A673 (cell line): ENCODE data around the gene TMEM266. TPM values are rescaled to one million over a fixed set of nuclear protein-coding genes. Genes with fewer than 3 reads are reported as not detected.
A peak's percentile ranks its signal among the peaks of the same experiment; 100 is the strongest.

ENCODE experiments used
- BruUV-seq: library from RNA; stranded (reverse); fragments of 400-500 nt; replicated peaks from 2 replicates; lab custom pipeline; 2021; lab: Mats Ljungman, UMichigan
- CTCF ChIA-PET: fragments of 300-600 bp; sonication (Branson Sonifier 250); formaldehyde crosslinking; loops from one replicate; lab custom pipeline; 2022; ENCODE audit warnings: antibody characterized with exemption; lab: Charles Lee
- POLR2A ChIA-PET: fragments of 300-600 bp; sonication (Branson Sonifier 250); formaldehyde crosslinking; loops from one replicate; lab custom pipeline; 2022; ENCODE audit warnings: antibody characterized with exemption; ENCODE audit not compliant: low non-redundant PET; lab: Charles Lee
- DNase-seq: peaks from one replicate; pipeline ENCODE4 v3.0.0-alpha.2; 2015; ENCODE audit warnings: low spot score
- H3K27ac ChIP-seq: fragments of 200-600 bp; sonication (generic); 2 replicates; pipeline ENCODE4 v1.5.1; 2016; ENCODE audit warnings: mixed run types, low read depth, mild to moderate bottlenecking, mixed read lengths, antibody characterized with exemption, low read length; ENCODE audit not compliant: poor library complexity, severe bottlenecking
- H3K27me3 ChIP-seq: fragments of 200-600 bp; sonication (generic); replicated peaks from 2 replicates; pipeline ENCODE4 v1.6.1; 2017; ENCODE audit warnings: mixed run types, low read depth, mild to moderate bottlenecking, mixed read lengths, antibody characterized with exemption, low read length; ENCODE audit not compliant: insufficient read depth, poor library complexity
- H3K36me3 ChIP-seq: fragments of 200-600 bp; sonication (generic); 2 replicates; pipeline ENCODE4 v1.6.1; 2016; ENCODE audit warnings: mixed run types, mild to moderate bottlenecking, mixed read lengths, antibody characterized with exemption, low read length; ENCODE audit not compliant: insufficient read depth, poor library complexity, severe bottlenecking
- H3K4me1 ChIP-seq: fragments of 200-600 bp; sonication (generic); 2 replicates; pipeline ENCODE4 v1.6.1; 2017; ENCODE audit warnings: mixed run types, mild to moderate bottlenecking, mixed read lengths, antibody characterized with exemption, low read length; ENCODE audit not compliant: insufficient read depth, poor library complexity, severe bottlenecking
- H3K4me3 ChIP-seq: fragments of 200-600 bp; sonication (generic); 2 replicates; pipeline ENCODE4 v1.5.1; 2016; ENCODE audit warnings: low read depth, mixed run types, mild to moderate bottlenecking, mixed read lengths, low read length; ENCODE audit not compliant: poor library complexity, severe bottlenecking
- H3K9me3 ChIP-seq: fragments of 200-600 bp; sonication (generic); 2 replicates; pipeline ENCODE4 v1.6.1; 2016; ENCODE audit warnings: mixed run types, low read depth, mild to moderate bottlenecking, mixed read lengths, antibody characterized with exemption, low read length; ENCODE audit not compliant: poor library complexity, severe bottlenecking
- EZH2 ChIP-seq: fragments of 200-600 bp; sonication (generic); IDR thresholded peaks from 2 replicates; pipeline ENCODE4 v1.6.1; 2017; ENCODE audit warnings: borderline replicate concordance, low read depth, mild to moderate bottlenecking, mixed read lengths, antibody characterized with exemption, low read length; ENCODE audit not compliant: poor library complexity, severe bottlenecking
- intact Hi-C: fragments of 100-400 bp; cut with micrococcal nuclease; formaldehyde crosslinking; loops from one replicate; pipeline ENCODE4 v1.10.0; 2022; ENCODE audit not compliant: unreplicated experiment
- total RNA-seq: library from RNA; stranded (reverse); gene quantifications from 2 replicates; pipeline ENCODE4 v1.2.3, GENCODE V29; 2021
- TF ChIP-seq, protein P1 (sequence below): fragments of 300-800, 200-600 bp; sonication (generic); conservative IDR thresholded peaks from 2 replicates; pipeline ENCODE4 v1.5.1; 2017; ENCODE audit warnings: low read depth, mild to moderate bottlenecking, antibody characterized with exemption, low read length, moderate library complexity, mixed read lengths

The TMEM266 gene
- total RNA-seq, 1 experiment from 2014 or later: not detected

GRCh38 chr15:76057332-76058000 is 2.3 kb upstream of the TMEM266 start:
- peaks cover 37% of the 10 kb centered on the region for H3K27me3 ChIP-seq
- no TSS peak for BruUV-seq
- no peaks in the 10 kb centered on the region for H3K36me3 ChIP-seq
- peak overlapping the region; percentile 14 for H3K4me3 ChIP-seq
- CTCF ChIA-PET: interaction anchor here (0.6 to 1.4 kb wide), 2 partner anchors 82 to 83 kb away, joined by 4 to 7 read pairs; no protein-coding TSS in a partner anchor
- POLR2A ChIA-PET: no interaction called here
- TF ChIP-seq, protein P1, sequence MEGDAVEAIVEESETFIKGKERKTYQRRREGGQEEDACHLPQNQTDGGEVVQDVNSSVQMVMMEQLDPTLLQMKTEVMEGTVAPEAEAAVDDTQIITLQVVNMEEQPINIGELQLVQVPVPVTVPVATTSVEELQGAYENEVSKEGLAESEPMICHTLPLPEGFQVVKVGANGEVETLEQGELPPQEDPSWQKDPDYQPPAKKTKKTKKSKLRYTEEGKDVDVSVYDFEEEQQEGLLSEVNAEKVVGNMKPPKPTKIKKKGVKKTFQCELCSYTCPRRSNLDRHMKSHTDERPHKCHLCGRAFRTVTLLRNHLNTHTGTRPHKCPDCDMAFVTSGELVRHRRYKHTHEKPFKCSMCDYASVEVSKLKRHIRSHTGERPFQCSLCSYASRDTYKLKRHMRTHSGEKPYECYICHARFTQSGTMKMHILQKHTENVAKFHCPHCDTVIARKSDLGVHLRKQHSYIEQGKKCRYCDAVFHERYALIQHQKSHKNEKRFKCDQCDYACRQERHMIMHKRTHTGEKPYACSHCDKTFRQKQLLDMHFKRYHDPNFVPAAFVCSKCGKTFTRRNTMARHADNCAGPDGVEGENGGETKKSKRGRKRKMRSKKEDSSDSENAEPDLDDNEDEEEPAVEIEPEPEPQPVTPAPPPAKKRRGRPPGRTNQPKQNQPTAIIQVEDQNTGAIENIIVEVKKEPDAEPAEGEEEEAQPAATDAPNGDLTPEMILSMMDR: peak; percentile 79
- TF ChIP-seq EZH2: no peak
- H3K27ac ChIP-seq: no peak overlapping the region
- intact Hi-C loops: no loop called here
- peak; percentile 63 for DNase-seq
- peaks cover 6% of the 10 kb centered on the region for H3K4me1 ChIP-seq
- H3K9me3 ChIP-seq: no peaks in the 10 kb centered on the region

DNA sequence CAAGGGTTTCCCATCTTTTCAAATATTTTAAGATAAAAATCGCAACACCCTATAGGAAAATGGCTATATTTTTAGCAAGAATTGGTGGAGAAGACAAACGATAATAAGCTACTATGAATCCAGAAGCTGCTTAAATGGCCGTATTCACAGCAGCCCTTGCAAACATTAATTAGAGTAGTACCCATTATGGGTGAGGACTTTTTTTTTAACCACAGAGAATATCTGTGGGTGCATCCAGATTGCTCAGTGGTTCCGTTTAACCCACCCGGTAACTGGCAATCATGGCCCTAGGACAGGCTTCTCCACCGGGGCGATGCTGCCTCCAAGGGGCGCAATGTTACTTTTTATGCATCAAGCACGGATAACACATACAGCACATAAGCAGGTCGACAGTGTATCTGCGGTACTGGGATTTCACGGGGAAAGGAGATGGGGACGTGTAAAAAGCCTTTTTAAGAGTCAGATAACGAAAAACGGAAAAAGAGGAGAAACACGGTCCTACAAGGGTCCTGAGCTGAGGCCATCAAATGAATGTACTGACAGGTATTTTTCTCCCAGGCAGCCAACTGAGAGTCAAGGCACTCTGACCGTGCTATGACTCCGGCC is 968 bp upstream of the TMEM266 start:
- DNase-seq: peak; percentile 54
- CTCF ChIA-PET: interaction anchor here (2.5 kb wide), 1 partner anchor 81 kb away, joined by 37 read pairs; no protein-coding TSS in a partner anchor
- intact Hi-C loops: loop anchor here (1.0 kb wide), 1 partner anchor 80 kb away; no protein-coding TSS in a partner anchor
- Histone ChIP-seq H3K9me3 (no peaks in the 10 kb centered on the region), H3K27me3 (peaks cover 49% of the 10 kb centered on the region), H3K36me3 (no peaks in the 10 kb centered on the region), H3K27ac (no peak overlapping the region), H3K4me1 (peaks cover 6% of the 10 kb centered on the region), H3K4me3 (peak overlapping the region; percentile 56)
- POLR2A ChIA-PET: no interaction called here
- BruUV-seq: no TSS peak
- TF ChIP-seq, protein P1: peak; percentile 54
- TF ChIP-seq EZH2: no peak

- TF ChIP-seq EZH2: no peak
- TF ChIP-seq, protein P1: no peak
- Histone ChIP-seq H3K4me1 (peaks cover 6% of the 10 kb centered on the region), H3K4me3 (peak overlapping the region; percentile 56), H3K27ac (no peak overlapping the region), H3K27me3 (peaks cover 59% of the 10 kb centered on the region), H3K36me3 (no peaks in the 10 kb centered on the region), H3K9me3 (no peaks in the 10 kb centered on the region)
- intact Hi-C loops: no loop called here
- no TSS peak for BruUV-seq
- DNase-seq: no peak
- POLR2A ChIA-PET: interaction anchor here (0.6 kb wide), 1 partner anchor 83 kb away, joined by 3 read pairs; no protein-coding TSS in a partner anchor
- CTCF ChIA-PET: interaction anchor here (0.6 to 2.5 kb wide), 2 partner anchors 24 to 79 kb away, joined by 3 to 37 read pairs; no protein-coding TSS in a partner anchor
These were observed 569 bp downstream of the TMEM266 start for GRCh38 chr15:76060118-76060989.
